HG03060 (cell line): ENCODE data around the gene CDC42BPG.
"Not testable (repeated sequence)": the region's sequence is repeated elsewhere in the genome, so short reads cannot be mapped to it uniquely, and the experiment has no call there.

ENCODE experiments used
- ATAC-seq: cut with Tn5 transposase; IDR thresholded peaks from one replicate; pipeline ENCODE4 v1.9.1; 2021; ENCODE audit warnings: low read depth, moderate number of reproducible peaks; ENCODE audit not compliant: unreplicated experiment

The CDC42BPG gene

GRCh38 chr11:64852804-64853509 lies 8.5 kb upstream of the CDC42BPG start:
- no peak for ATAC-seq

GRCh38 chr11:64851831-64852351 lies 7.4 kb upstream of the CDC42BPG start:
- no peak for ATAC-seq

DNA sequence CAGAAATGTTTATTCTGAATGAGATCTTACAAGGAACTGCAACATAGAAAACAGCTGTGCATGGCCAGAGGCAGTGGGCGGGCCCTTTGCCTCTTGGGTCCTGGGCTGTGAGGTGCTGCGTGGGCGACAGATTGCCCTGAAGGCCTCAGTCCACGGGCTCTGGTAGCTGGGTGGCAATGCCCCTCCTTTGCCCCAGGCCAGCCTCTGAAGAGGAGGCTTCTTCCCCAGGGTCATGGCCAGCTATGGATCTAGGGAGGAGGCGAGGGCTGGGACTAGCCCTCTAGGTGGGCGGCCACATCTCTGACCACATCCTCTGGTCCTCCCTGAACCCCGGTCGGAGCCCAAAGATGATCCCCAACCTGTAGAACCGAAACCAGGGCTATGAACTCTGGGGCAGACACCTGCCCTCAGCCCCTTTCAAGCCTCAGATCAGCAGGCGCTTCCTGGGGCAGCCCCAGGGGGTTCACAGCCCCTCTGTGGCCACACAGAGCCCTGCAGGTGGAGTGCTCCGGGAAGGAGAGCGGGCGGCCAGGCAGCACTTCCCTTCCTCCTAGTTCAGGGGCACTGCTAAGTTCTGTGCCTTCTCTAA lies 6.6 kb upstream of the CDC42BPG start:
- peak; percentile 40 for ATAC-seq

DNA sequence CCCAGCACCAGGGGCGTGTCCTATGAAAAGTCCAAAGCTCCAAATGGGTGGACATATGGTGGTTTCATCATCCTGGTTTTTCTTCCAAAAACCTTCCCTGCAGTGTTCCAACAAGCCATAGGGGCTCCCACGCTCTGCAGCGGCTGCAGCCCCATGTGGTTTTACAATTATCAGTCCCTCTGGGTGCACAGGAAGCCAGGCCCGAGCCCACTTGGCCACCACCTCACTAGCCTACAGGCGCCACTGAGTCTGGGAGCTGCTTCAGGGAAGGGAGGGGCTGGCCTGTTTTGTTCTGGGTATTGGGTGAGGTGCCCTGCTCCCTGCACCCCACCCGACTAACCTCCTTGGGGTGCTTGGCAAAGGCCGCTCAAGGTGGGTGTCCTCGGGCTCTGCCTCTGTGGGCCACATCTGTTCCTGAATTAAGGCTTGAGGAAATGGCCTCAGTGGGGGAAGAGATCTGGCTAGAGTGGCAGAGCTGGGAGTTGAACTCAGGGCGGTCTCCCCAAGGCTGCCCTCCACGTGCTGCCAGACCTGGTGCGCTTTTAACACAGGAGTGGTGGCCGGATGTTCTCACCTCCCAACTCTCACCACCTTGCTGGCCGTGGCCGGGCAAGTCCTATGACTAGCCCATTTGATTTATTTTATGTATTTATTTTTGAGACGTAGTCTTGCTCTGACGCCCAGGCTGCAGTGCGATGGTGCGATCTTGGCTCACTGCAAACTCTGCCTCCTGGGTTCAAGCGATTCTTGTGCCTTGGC lies 5.3 kb upstream of the CDC42BPG start:
- ATAC-seq, result no peak

DNA sequence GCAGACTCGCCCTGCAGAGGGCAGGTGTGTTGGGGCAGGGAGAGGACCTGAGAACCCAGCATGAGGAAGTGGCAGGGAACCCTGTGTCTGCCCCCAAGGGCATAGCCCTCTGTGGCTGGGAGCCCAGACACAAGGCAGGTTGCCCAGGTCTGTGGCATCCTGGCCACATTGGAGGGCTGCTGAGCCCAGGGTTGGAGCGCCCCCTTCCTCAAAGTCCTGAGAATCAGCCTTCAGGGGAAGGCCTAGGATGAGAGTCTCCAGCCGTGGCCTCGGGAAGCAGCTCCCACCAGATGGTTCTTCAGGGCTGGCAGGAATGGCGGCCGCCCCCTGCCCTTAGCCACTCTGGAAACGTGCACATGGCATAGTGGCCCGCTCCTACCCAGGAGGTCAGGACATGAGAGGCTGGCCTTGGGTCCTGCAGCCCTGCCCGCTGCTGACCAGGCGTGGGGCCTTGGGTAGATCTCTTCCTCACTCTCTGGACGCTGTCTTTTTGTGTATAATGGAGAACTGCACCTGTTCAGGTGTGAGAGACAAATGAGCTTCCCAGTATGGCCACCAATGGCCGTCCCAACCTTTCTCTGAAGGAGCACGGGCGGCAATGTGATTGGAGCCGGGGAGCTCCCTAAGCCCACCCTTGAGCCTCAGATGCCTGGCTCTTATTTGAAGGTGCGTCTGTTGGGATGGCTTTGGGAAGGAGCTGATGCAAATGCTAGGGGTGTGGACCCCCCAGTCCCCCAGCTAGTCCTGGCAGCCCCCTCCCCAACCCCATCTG lies 4.6 kb upstream of the CDC42BPG start:
- no peak for ATAC-seq

GRCh38 chr11:64848214-64848825 lies 3.9 kb upstream of the CDC42BPG start:
- ATAC-seq, result no peak

- ATAC-seq, result no peak
These were observed 2.7 kb upstream of the CDC42BPG start for GRCh38 chr11:64846998-64847666.

- ATAC-seq, result not testable (repeated sequence)
These were observed 1.3 kb upstream of the CDC42BPG start for GRCh38 chr11:64845776-64846129.

DNA sequence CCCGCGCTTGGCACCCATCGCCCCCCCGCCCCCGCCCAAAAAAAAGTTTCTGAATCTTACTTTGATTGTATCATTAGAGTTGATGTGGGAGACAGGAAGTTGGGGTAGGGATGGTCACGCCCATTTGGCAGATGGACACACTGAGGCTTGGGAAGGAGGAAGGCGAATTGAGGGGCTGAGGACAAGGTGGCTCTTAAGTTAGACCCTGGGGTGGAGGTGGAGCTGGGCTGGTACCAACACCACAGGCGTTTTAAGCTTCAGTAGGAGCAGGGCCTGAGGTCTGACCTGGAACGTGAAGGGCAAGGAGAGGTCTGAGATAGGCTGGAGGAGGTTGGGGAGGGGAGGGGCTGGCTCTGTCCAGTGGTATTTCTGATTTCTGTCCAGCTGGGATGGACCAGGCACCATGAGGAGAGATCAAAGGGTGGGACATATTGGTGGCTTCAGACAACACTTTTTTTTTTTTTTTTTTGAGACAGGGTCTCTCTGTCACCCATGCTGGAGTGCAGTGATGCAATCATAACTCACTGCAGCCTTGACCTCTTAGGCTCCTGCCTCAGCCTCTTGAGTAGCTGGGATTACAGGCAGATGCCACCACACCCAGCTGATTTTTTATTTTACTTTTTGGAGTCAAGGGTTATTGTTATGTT lies 799 bp upstream of the CDC42BPG start:
- ATAC-seq, result no peak

DNA sequence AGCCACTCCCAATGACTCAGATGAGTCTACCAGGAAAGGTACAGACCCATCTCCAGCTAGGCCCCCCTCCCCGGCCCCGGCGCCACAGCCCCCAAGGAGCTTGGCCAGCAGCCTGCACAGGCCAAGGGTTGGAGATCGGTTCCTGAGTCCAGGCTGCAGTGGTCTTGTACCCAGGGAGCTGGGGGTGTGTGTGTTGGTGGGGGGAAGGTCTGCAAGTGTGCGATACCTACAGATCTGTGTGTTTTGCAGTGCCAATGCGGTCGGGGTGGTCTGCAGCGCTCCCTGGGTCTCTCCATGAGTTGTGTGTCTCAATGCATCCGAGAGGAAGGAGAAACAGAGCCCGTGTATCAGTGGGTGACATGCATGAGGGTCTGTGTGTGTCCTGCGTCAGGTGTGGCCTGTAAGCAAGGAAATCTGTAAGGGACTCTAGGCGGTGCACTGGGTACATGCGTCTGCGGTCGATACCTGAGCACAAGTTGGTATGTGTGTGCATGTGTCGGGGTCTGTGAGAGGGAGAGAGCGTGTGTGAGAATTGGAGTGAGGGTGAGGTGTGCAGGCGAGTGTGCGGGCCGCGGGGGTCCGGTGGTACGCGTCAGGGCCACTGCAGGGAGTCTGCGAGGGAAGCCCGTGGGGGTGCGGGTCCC lies 645 bp downstream of the CDC42BPG start:
- ATAC-seq, result no peak

DNA sequence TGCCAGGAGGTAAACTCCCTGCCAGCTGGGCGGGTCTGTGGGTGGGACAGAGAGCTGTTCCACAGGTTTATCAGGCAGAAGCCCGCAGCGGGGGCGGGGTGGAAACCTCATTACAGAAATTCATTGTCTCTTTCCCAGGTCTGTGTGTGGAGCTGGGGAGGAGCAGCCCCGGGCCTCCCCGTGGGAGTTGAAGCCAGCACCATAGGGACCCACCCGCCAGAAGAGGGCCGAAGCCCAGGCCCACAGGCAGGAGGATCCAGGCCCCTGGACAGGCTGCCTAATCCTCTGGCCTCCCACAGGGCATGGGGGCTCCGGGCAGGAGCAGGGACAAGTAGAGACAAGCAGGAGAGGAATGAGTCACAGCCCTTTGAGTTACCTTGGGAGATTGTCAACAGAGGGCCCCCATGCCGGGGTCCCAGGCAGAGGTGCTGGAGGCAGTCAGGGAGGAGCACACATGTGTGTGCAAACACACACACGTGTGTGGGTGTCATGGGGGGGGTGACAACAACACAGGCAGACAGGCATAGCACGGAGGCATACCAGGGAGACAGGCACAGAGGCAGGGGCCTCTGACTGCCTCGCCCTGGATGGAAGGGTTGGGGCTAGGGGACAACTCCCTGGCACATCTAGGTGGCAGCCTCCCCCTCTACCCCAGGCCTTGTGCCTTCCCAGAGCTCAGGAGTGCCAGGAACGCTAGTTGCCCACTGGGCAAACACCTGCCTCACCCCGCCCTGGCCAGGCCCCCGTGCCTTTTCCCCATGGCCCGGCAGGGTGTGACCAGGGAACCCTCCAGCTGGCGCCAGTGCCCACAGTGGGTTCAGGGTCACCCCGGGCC lies 1.4 kb downstream of the CDC42BPG start:
- no peak for ATAC-seq

- ATAC-seq, result no peak
These were observed 2.1 kb downstream of the CDC42BPG start for GRCh38 chr11:64842366-64842759.

- ATAC-seq, result no peak
These were observed 2.7 kb downstream of the CDC42BPG start for GRCh38 chr11:64841592-64842365.

DNA sequence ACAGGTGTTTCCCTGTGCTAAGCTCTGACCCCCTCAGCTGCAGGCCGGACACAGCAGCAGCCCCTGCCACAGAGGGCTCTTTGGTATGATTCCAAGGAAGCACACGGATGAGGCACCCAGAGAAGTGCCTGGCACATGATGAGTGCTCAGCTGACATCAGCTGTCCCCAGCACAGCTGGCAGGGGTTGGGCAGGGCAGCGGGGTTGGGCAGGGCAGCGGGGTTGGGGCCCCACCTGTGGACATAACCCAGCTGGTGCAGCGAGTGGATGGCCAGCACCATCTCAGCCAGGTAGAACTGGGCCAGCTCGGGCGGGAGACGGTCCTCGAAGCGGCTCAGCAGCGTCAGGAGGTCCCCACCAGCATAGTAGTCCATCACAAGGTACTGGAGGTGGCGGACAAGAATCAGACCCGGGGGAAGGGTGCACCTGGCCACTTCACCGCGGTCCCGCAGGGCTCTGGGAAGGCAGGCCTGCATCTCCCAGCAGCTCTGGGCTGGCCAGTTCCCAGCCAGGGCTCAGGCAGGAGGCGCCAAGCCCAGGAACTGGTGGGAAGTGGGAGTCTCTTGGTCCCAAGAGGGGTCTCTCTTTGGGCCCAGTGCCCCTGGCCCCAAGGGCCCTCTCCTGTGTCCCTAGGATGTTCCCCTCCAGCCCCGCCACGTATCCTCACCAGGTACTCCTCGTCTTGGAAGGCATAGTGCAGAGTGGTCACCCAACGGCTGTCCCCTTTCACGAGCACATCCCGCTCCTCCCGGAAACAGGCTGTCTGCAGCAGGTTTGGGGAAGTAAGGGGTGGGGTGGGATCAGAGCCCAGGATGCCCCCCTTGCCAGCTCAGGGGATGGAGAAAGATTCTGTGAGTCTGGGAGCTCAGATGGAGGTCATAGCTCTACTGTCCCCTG lies 4.3 kb downstream of the CDC42BPG start:
- ATAC-seq, result no peak

GRCh38 chr11:64839335-64839734 lies 5.1 kb downstream of the CDC42BPG start:
- no peak for ATAC-seq

DNA sequence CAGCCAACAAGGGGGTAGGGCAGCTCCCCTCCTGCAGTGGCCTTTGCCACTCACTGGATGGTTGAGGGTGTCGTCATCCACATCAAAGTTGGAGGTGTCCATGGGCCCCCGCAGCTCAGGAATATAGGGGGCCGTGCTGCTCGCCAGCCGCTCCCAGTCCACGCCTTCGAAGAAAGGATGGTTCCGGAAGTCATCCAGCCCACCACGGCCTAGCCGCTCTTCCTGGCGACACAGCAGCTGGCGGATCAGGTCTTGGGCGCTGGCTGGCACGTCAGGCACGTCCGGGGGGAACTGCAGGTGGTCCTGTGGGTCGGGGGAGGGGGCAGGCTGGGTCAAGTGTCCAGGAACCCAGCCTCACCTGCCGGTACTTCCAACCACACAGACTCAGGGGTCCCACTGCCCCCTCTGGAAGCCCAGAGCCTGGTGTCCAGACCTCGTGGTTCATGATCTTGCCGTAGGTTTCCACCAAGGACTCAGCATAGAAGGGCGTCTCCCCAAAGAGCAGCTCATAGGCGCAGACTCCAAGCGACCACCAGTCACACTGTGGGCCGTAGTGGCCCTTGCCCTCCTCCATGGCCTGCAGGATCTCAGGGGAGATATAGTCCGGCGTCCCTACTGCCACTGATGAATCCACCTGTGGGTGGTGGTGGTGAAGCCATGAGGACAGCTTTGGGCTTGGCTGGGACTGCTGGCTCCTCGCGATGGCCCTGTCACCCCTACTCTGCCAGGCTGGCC lies 5.7 kb downstream of the CDC42BPG start:
- ATAC-seq, result no peak
